CD4-positive, alpha-beta T cell treated with Interleukin-15 for 1 hour (primary cell): Measurements from ENCODE around the gene RNU5B-1.
"Not testable (repeated sequence)": the region's sequence is repeated elsewhere in the genome, so short reads cannot be mapped to it uniquely, and the experiment has no call there.

Experiments
- DNase-seq: peaks from one replicate; pipeline ENCODE4 v3.0.0-alpha.2; 2020

The RNU5B-1 gene

DNA sequence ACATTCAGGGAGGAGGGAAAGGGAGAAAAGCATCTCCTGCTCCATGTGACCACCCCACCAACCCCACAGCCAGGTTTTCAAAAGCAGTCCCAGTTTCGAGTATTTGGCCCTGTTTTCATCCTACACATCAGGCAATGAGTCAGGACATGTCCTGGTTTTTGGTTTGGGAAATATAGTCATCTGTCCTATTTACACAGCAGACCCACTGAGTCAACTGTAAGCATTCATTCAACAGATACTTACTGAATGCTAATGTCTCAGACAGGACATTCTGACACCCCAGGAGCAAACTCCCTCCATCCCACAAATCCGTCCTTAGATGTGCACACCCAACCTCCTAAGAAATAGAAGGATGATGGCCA is 40.4 kb downstream of the RNU5B-1 start:
- DNase-seq, result no peak

DNA sequence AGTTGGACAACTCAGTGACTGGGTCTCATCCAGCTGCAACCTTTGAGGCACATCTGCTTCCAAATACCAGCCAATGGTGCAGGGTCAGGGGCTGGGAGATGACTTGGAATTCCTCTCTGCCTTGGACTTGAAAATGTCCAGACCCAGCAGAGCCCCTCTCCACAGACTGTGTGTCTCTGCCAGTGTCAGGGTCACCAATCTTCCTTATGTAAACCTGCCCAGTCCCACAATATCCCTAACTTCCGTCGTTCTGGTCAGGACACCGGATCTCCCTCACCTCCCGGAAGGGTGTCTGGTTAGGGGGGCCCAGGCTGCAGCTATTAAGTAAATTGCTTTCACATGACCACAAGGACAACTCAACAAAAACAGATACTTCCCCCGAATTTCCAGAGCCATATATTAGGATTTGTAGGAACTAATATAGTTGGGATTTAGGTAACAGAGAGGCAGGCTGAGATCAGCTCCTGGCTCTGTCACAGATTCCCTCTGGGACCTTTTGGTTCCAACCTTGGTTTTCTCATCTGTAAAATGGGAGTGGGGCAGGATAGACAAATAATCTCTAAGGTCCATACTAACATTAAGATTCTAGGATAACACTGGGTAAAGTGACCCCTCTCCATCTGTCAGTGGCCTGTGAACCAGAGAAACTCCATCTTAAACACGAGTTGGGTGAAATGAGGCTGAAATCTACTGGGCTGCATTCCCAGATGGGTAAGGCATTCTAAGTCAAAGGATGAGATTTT is 42.5 kb downstream of the RNU5B-1 start:
- DNase-seq, result no peak

DNA sequence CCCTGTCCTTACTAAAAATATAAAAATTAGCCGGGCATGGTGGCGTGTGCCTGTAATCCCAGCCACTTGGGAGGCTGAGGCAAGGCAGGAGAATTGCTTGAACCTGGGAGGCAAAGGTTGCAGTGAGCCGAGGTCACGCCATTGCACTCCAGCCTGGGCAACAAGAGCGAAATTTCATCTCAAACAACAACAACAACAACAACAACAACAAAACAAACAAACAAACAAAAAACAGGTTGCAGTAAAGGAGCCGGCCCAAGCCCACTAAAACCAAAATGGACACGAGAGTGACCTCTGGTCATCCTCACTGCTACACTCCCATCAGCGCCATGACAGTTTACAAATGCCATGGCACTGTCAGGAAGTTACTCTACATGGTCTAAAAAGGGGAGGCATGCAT is 43.3 kb downstream of the RNU5B-1 start:
- DNase-seq, result not testable (repeated sequence)

DNA sequence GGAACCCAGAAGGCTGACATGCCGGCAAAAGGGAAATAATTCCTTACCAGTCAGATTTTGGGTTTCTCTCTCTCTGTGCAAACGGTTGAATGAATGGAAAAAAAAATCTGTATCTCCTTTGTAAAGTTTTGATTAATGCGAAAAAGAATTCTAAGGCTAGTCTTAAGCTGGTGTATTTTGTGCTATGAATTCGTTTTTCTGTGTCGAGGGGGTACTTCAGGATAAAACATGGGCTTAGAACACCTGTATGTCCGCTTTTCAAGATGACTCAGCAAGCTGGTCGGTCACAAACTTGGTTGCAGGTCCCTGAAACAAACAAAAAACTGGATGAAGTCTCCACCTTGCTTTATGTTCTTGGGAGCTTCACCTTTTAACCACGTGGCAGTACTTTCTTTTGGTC is 44.9 kb downstream of the RNU5B-1 start:
- no peak for DNase-seq

DNA sequence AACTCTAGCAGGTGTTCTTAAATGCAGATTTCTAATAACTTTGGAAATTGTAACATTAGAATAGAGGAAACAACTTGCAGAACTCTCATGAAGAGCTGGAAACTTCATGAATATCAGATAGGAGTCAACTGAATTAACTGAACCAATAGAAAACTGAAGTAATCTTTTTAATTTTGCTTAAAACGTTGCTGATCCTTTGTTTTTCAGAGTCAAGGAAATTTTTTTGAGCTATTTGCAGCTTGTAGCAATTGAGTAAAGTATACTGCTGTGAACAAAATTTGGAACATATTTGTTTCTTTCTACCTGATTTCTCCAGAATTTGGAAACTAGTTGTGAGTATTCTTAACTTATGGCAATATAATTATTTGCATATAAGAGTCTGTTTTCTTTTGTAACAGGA is 47.5 kb downstream of the RNU5B-1 start:
- DNase-seq, result not testable (repeated sequence)
